Astrocyte (in vitro differentiated cells and primary cell): ENCODE data around the gene FCGR3A. TPM values are rescaled to one million over a fixed set of nuclear protein-coding genes. Genes with fewer than 3 reads are reported as not detected.

Experiments
- DNase-seq: peaks from one replicate; pipeline ENCODE4 v3.0.0-alpha.2; 2010; ENCODE audit warnings: low read depth
- FAIRE-seq: peaks from 2 replicates; lab custom pipeline; 2011; peaks lifted over from hg19 to GRCh38; lab: Jason Lieb, UNC
- H2AFZ ChIP-seq: 2 replicates; pipeline ENCODE4 v1.6.0; 2012; ENCODE audit warnings: low read depth, low read length, inconsistent platforms
- H3K27ac ChIP-seq: 2 replicates; pipeline ENCODE4 v1.5.1; 2011; ENCODE audit warnings: low read depth, low read length, inconsistent platforms
- H3K27me3 ChIP-seq: 2 replicates; pipeline ENCODE4 v1.6.0; 2011; ENCODE audit warnings: low read length, inconsistent platforms; ENCODE audit not compliant: insufficient read depth
- H3K36me3 ChIP-seq: 2 replicates; pipeline ENCODE4 v1.5.1; 2011; ENCODE audit warnings: low read length, inconsistent platforms; ENCODE audit not compliant: insufficient read depth
- H3K4me1 ChIP-seq: 2 replicates; pipeline ENCODE4 v1.5.1; 2011; ENCODE audit warnings: low read length, inconsistent platforms; ENCODE audit not compliant: insufficient read depth
- H3K4me2 ChIP-seq: 2 replicates; pipeline ENCODE4 v1.6.0; 2012; ENCODE audit warnings: low read length, inconsistent platforms
- H3K4me3 ChIP-seq: 2 replicates; pipeline ENCODE4 v1.5.1; 2011; ENCODE audit warnings: low read depth, mild to moderate bottlenecking, low read length, inconsistent platforms; ENCODE audit not compliant: insufficient read depth
- H3K79me2 ChIP-seq: 2 replicates; pipeline ENCODE4 v1.6.0; 2012; ENCODE audit warnings: mild to moderate bottlenecking, low read length, inconsistent platforms; ENCODE audit not compliant: insufficient read depth
- H3K9ac ChIP-seq: 2 replicates; pipeline ENCODE4 v1.6.0; 2012; ENCODE audit warnings: mild to moderate bottlenecking, low read length, inconsistent platforms
- H3K9me3 ChIP-seq: 2 replicates; pipeline ENCODE4 v1.5.1; 2012; ENCODE audit warnings: low read depth, mild to moderate bottlenecking, low read length, inconsistent platforms; ENCODE audit not compliant: insufficient read depth
- H4K20me1 ChIP-seq: 2 replicates; pipeline ENCODE4 v1.6.0; 2012; ENCODE audit warnings: low read length, inconsistent platforms; ENCODE audit not compliant: insufficient read depth
- H3K27ac Mint-ChIP-seq: one replicate; pipeline ENCODE4 v1.8.0; 2021; ENCODE audit warnings: mild to moderate bottlenecking, mixed read lengths; ENCODE audit not compliant: unreplicated experiment
- H3K27me3 Mint-ChIP-seq: one replicate; pipeline ENCODE4 v1.8.0; 2021; ENCODE audit warnings: low read depth, mixed read lengths; ENCODE audit not compliant: unreplicated experiment
- H3K36me3 Mint-ChIP-seq: one replicate; pipeline ENCODE4 v1.8.0; 2021; ENCODE audit warnings: low read depth, mixed read lengths; ENCODE audit not compliant: unreplicated experiment
- H3K4me1 Mint-ChIP-seq: one replicate; pipeline ENCODE4 v1.8.0; 2021; ENCODE audit warnings: low read depth, mixed read lengths; ENCODE audit not compliant: unreplicated experiment
- H3K4me3 Mint-ChIP-seq: one replicate; pipeline ENCODE4 v1.8.0; 2021; ENCODE audit warnings: mild to moderate bottlenecking, moderate library complexity, mixed read lengths; ENCODE audit not compliant: unreplicated experiment
- H3K9me3 Mint-ChIP-seq: one replicate; pipeline ENCODE4 v1.8.0; 2021; ENCODE audit warnings: mild to moderate bottlenecking, mixed read lengths; ENCODE audit not compliant: unreplicated experiment
- CTCF ChIP-seq: IDR thresholded peaks from 2 replicates; pipeline ENCODE4 v1.5.1; 2011; ENCODE audit warnings: low read depth, mild to moderate bottlenecking, inconsistent platforms, low read length, moderate library complexity; ENCODE audit not compliant: insufficient read depth
- EZH2 ChIP-seq: IDR thresholded peaks from 2 replicates; pipeline ENCODE4 v1.6.1; 2012; ENCODE audit warnings: mild to moderate bottlenecking, low read length, inconsistent platforms; ENCODE audit not compliant: insufficient read depth
- total RNA-seq: library from RNA; stranded (reverse); gene quantifications from 2 replicates; pipeline ENCODE4 v1.2.1, GENCODE V29; 2021

FCGR3A gene
- total RNA-seq, 1 donor from 2014 or later: not detected

- no peak overlapping the region for H3K9ac ChIP-seq
- H3K4me3 ChIP-seq: no peak overlapping the region
- H3K27ac ChIP-seq: no peak overlapping the region
- no peaks in the 10 kb centered on the region for H3K9me3 ChIP-seq
- DNase-seq: no peak
- no peaks in the 10 kb centered on the region for H3K4me1 ChIP-seq
- Mint-ChIP-seq H3K27ac (peak overlapping the region; percentile 23), H3K27me3 (no peaks in the 10 kb centered on the region), H3K36me3 (no peaks in the 10 kb centered on the region), H3K9me3 (no peaks in the 10 kb centered on the region), H3K4me3 (no peak overlapping the region), H3K4me1 (peaks cover 10% of the 10 kb centered on the region)
- peaks cover 10% of the 10 kb centered on the region for H3K27me3 ChIP-seq
- no peak for FAIRE-seq
- no peak for TF ChIP-seq CTCF
- TF ChIP-seq EZH2: no peak
- no peak overlapping the region for H3K4me2 ChIP-seq
- H2AFZ ChIP-seq: no peak overlapping the region
- no peaks in the 10 kb centered on the region for H3K36me3 ChIP-seq
- H3K79me2 ChIP-seq: no peaks in the 10 kb centered on the region
- H4K20me1 ChIP-seq: no peaks in the 10 kb centered on the region
These were observed 50.2 kb downstream of the FCGR3A start for GRCh38 chr1:161499099-161500039.

DNA sequence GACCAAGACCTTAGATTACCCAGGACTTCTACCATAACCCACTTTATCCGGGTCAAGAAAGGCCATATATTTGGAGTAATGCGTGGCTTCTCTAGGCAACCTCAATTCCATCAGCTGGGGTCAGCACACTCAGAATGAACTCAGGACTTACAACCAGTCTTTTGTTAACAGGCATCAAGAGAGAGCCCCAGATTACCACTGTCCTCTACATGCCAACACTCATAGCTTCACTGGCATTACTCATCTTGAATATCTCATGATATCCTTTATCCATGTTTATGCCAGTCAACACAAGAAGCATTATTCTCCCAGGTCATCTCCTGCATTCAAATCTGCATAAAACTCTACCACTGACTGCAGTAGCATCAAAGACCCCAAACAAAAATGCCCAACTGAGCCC lies 51.0 kb downstream of the FCGR3A start:
- no peaks in the 10 kb centered on the region for H3K36me3 Mint-ChIP-seq

More for the DNA sequence above, 51.0 kb downstream of the FCGR3A start:
- H3K79me2 ChIP-seq: no peaks in the 10 kb centered on the region
- H3K4me2 ChIP-seq: no peak overlapping the region
- H3K4me3 Mint-ChIP-seq: no peak overlapping the region
- no peak overlapping the region for H3K27ac Mint-ChIP-seq
- no peak overlapping the region for H2AFZ ChIP-seq
- H3K36me3 ChIP-seq: no peaks in the 10 kb centered on the region
- no peak for TF ChIP-seq EZH2
- TF ChIP-seq CTCF: no peak
- H3K9me3 ChIP-seq: no peaks in the 10 kb centered on the region
- H4K20me1 ChIP-seq: no peaks in the 10 kb centered on the region
- H3K4me1 ChIP-seq: no peaks in the 10 kb centered on the region
- H3K9me3 Mint-ChIP-seq: no peaks in the 10 kb centered on the region
- DNase-seq (no peak), FAIRE-seq (no peak)
- peaks cover 11% of the 10 kb centered on the region for H3K27me3 ChIP-seq
- no peak overlapping the region for H3K4me3 ChIP-seq
- no peak overlapping the region for H3K9ac ChIP-seq
- peaks cover 10% of the 10 kb centered on the region for H3K4me1 Mint-ChIP-seq
- H3K27ac ChIP-seq: no peak overlapping the region
- H3K27me3 Mint-ChIP-seq: no peaks in the 10 kb centered on the region
